GM19023 (cell line): ENCODE results near the gene MNAT1.
"Not testable (repeated sequence)": the region's sequence is repeated elsewhere in the genome, so short reads cannot be mapped to it uniquely, and the experiment has no call there.

ENCODE experiments used
- ATAC-seq: cut with Tn5 transposase; IDR thresholded peaks from one replicate; pipeline ENCODE4 v1.9.1; 2021; ENCODE audit warnings: mild to moderate bottlenecking, moderate library complexity; ENCODE audit not compliant: unreplicated experiment

The MNAT1 gene

GRCh38 chr14:60800409-60800808 lies 65.8 kb downstream of the MNAT1 start:
- ATAC-seq, result no peak

GRCh38 chr14:60803871-60804270 lies 69.3 kb downstream of the MNAT1 start:
- ATAC-seq, result no peak

GRCh38 chr14:60805841-60806430 lies 71.4 kb downstream of the MNAT1 start:
- no peak for ATAC-seq

GRCh38 chr14:60807247-60807646 lies 72.7 kb downstream of the MNAT1 start:
- ATAC-seq, result no peak

- no peak for ATAC-seq
Measured at GRCh38 chr14:60807971-60808370, 73.4 kb downstream of the MNAT1 start.

- ATAC-seq, result no peak
Measured at GRCh38 chr14:60812987-60813386, 78.4 kb downstream of the MNAT1 start.

GRCh38 chr14:60815371-60815770 lies 80.8 kb downstream of the MNAT1 start:
- peak; percentile 79 for ATAC-seq

- ATAC-seq, result no peak
Measured at GRCh38 chr14:60817113-60817512, 82.6 kb downstream of the MNAT1 start.

GRCh38 chr14:60819575-60819974 lies 85.0 kb downstream of the MNAT1 start:
- ATAC-seq, result no peak

- ATAC-seq, result no peak
Measured at GRCh38 chr14:60838601-60839000, 104.0 kb downstream of the MNAT1 start.

GRCh38 chr14:60839057-60839456 lies 104.5 kb downstream of the MNAT1 start:
- no peak for ATAC-seq

- ATAC-seq, result no peak
Measured at GRCh38 chr14:60839657-60840056, 105.1 kb downstream of the MNAT1 start.

- ATAC-seq, result no peak
Measured at GRCh38 chr14:60840313-60840712, 105.8 kb downstream of the MNAT1 start.

- ATAC-seq, result peak; percentile 66
Measured at GRCh38 chr14:60845523-60845922, 111.0 kb downstream of the MNAT1 start.

- ATAC-seq, result no peak
Measured at GRCh38 chr14:60848066-60848465, 113.5 kb downstream of the MNAT1 start.

- ATAC-seq, result not testable (repeated sequence)
Measured at GRCh38 chr14:60851692-60852091, 117.1 kb downstream of the MNAT1 start.

- no peak for ATAC-seq
Measured at GRCh38 chr14:60856111-60856510, 121.5 kb downstream of the MNAT1 start.

- no peak for ATAC-seq
Measured at GRCh38 chr14:60859525-60859924, 125.0 kb downstream of the MNAT1 start.

- no peak for ATAC-seq
Measured at GRCh38 chr14:60861545-60862140, 127.1 kb downstream of the MNAT1 start.

- no peak for ATAC-seq
Measured at GRCh38 chr14:60862283-60862682, 127.7 kb downstream of the MNAT1 start.

GRCh38 chr14:60863249-60863648 lies 128.7 kb downstream of the MNAT1 start:
- ATAC-seq, result no peak

- ATAC-seq, result no peak
Measured at GRCh38 chr14:60865378-60866127, 131.0 kb downstream of the MNAT1 start.
